Kidney (tissue), 14 donors: ENCODE data around the gene REEP2. TPM values are rescaled to one million over a fixed set of nuclear protein-coding genes. Genes with fewer than 3 reads are reported as not detected.
"Not testable (repeated sequence)": the region's sequence is repeated elsewhere in the genome, so short reads cannot be mapped to it uniquely, and the experiment has no call there.

Source experiments
- DNase-seq, 5 donors: peaks; one replicate each; pipeline ENCODE4 v3.0.0-alpha.2; 2013 to 2020
- FAIRE-seq: peaks from 2 replicates; lab custom pipeline; 2012; peaks lifted over from hg19 to GRCh38; lab: Jason Lieb, UNC
- H3K27ac ChIP-seq, 2 donors: one replicate each; pipeline ENCODE4 v1.7.0; 2013; ENCODE audit warnings: low read depth in 2 of 2, low read length in 2 of 2, inconsistent platforms in 1 of 2
- H3K27me3 ChIP-seq: one replicate; pipeline ENCODE4 v1.7.1; 2013; ENCODE audit warnings: low read length, inconsistent platforms; ENCODE audit not compliant: control insufficient read depth, insufficient read depth
- H3K36me3 ChIP-seq, 3 donors: one replicate each; pipeline versions ENCODE4 v1.7.0 to v1.7.1; 2013; ENCODE audit warnings: low read length in 3 of 3, control low read depth in 1 of 3, inconsistent platforms in 1 of 3; ENCODE audit not compliant: insufficient read depth in 3 of 3, control insufficient read depth in 2 of 3
- H3K4me1 ChIP-seq, 3 donors: one replicate each; pipeline versions ENCODE4 v1.7.0 to v1.7.1; 2013; ENCODE audit warnings: low read length in 3 of 3, inconsistent platforms in 1 of 3, low read depth in 1 of 3; ENCODE audit not compliant: control insufficient read depth in 2 of 3, insufficient read depth in 2 of 3
- H3K4me3 ChIP-seq, 3 donors: one replicate each; pipeline versions ENCODE4 v1.7.0 to v1.8.1; 2013; ENCODE audit warnings: low read length in 3 of 3, control low read depth in 1 of 3, inconsistent platforms in 1 of 3
- H3K9ac ChIP-seq, 3 donors: one replicate each; pipeline versions ENCODE4 v1.7.0 to v1.7.1; 2013; ENCODE audit warnings: low read length in 3 of 3, control low read depth in 1 of 3, inconsistent platforms in 1 of 3
- H3K9me3 ChIP-seq, 3 donors: one replicate each; pipeline versions ENCODE4 v1.7.0 to v1.7.1; 2013; ENCODE audit warnings: low read length in 3 of 3, control low read depth in 1 of 3, inconsistent platforms in 1 of 3; ENCODE audit not compliant: control insufficient read depth in 2 of 3, insufficient read depth in 1 of 3
- CTCF ChIP-seq: IDR thresholded peaks from 3 replicates; pipeline ENCODE4 v1.5.1; 2012; ENCODE audit warnings: mild to moderate bottlenecking, moderate library complexity, borderline replicate concordance; ENCODE audit not compliant: insufficient read depth; ENCODE audit errors: extremely low read depth
- intact Hi-C: fragments of 100-400 bp; cut with DNase I; formaldehyde crosslinking; loops from one replicate; pipeline ENCODE4 v1.11.1; 2022
- polyA plus RNA-seq: library from polyadenylated mRNA; stranded (reverse); fragments of 350-450 nt; fragmentation: Illumina TruSeq; extraction: RNeasy Lipid Tissue Mini Kit (QIAGEN cat#74804); gene quantifications from one replicate; pipeline ENCODE4 v1.2.3, GENCODE V29; 2014; ENCODE audit warnings: low read depth, low replicate concordance; ENCODE audit not compliant: insufficient read depth
- total RNA-seq: library from RNA; stranded (reverse); fragmentation: NEBNext Ultra II Directional; extraction: Animal tissue kit (Norgen Biotek cat#: 25700); gene quantifications from one replicate; pipeline ENCODE4 v1.2.1, GENCODE V29; 2021
- donor health status: control.
- donor health status: control.
- donor health status: control.
- donor health status: control.
- donor health status: control.
- donor health status: DM: yes; HTN: yes; CAD: no.
- donor health status: Normal renal cell carcinoma (clear cell type).

Gene REEP2
- total and polyA plus RNA-seq, 2 donors from 2014 or later, result 1.9 to 8.8 TPM

GRCh38 chr5:138410996-138411640, 27.7 kb upstream of the REEP2 start:
- peak; percentile 20 for TF ChIP-seq CTCF
- peak in 2 of 5 donors; percentile 6 to 41 for DNase-seq
- H3K9me3 ChIP-seq, H3K4me3 ChIP-seq, intact Hi-C loops, H3K9ac ChIP-seq, H3K4me1 ChIP-seq, H3K27me3 ChIP-seq, H3K27ac ChIP-seq, FAIRE-seq: not testable (repeated sequence)
- peaks cover 2 to 17% (median 11%) of the 10 kb centered on the region in 3 donors for H3K36me3 ChIP-seq

GRCh38 chr5:138418444-138418843, 20.4 kb upstream of the REEP2 start:
- FAIRE-seq, result no peak
- H3K9ac ChIP-seq, result no peak overlapping the region
- intact Hi-C loops, result no loop called here
- peaks cover 14 to 51% (median 51%) of the 10 kb centered on the region in 3 donors for H3K36me3 ChIP-seq
- no peaks in the 10 kb centered on the region for H3K27me3 ChIP-seq
- TF ChIP-seq CTCF, result no peak
- H3K4me3 ChIP-seq, result no peak overlapping the region
- no peak overlapping the region for H3K27ac ChIP-seq
- DNase-seq, result no peak
- no peaks in the 10 kb centered on the region for H3K4me1 ChIP-seq
- H3K9me3 ChIP-seq, result no peaks in the 10 kb centered on the region

GRCh38 chr5:138425079-138425478, 13.8 kb upstream of the REEP2 start:
- Histone ChIP-seq H3K27me3 (no peaks in the 10 kb centered on the region), H3K27ac (no peak overlapping the region), H3K9ac (no peak overlapping the region), H3K4me1 (no peaks in the 10 kb centered on the region), H3K4me3 (no peak overlapping the region), H3K9me3 (no peaks in the 10 kb centered on the region), H3K36me3 (peaks cover 19 to 71% (median 45%) of the 10 kb centered on the region in 3 donors)
- no peak for FAIRE-seq
- TF ChIP-seq CTCF, result no peak
- no peak for DNase-seq
- intact Hi-C loops, result no loop called here
